Activated CD8-positive, alpha-beta memory T cell treated with anti-CD3 and anti-CD28 coated beads, Interleukin-2, amount 50 U/mL, for 1 hour (primary cell): ENCODE measurements around the gene KIF9.
"Not testable (repeated sequence)": the region's sequence is repeated elsewhere in the genome, so short reads cannot be mapped to it uniquely, and the experiment has no call there.

ENCODE experiments used
- DNase-seq: peaks from one replicate; pipeline ENCODE4 v3.0.0-alpha.2; 2020; ENCODE audit errors: extremely low read depth

The KIF9 gene

GRCh38 chr3:47293822-47294221 is 11.2 kb upstream of the KIF9 start:
- DNase-seq, result no peak

- not testable (repeated sequence) for DNase-seq
Measured at GRCh38 chr3:47291754-47292420, 9.3 kb upstream of the KIF9 start.

GRCh38 chr3:47291158-47291753 is 8.7 kb upstream of the KIF9 start:
- no peak for DNase-seq

- DNase-seq, result no peak
Measured at GRCh38 chr3:47288966-47289910, 6.6 kb upstream of the KIF9 start.

- no peak for DNase-seq
Measured at GRCh38 chr3:47283591-47284364, 1.2 kb upstream of the KIF9 start.

- DNase-seq, result no peak
Measured at GRCh38 chr3:47283193-47283537, 566 bp upstream of the KIF9 start.

GRCh38 chr3:47280519-47280918 is 2.1 kb downstream of the KIF9 start:
- no peak for DNase-seq

GRCh38 chr3:47276558-47276957 is 6.0 kb downstream of the KIF9 start:
- DNase-seq, result no peak

- no peak for DNase-seq
Measured at GRCh38 chr3:47274652-47275051, 7.9 kb downstream of the KIF9 start.

GRCh38 chr3:47273564-47273963 is 9.0 kb downstream of the KIF9 start:
- DNase-seq, result no peak

- DNase-seq, result no peak
Measured at GRCh38 chr3:47270526-47270925, 12.1 kb downstream of the KIF9 start.

GRCh38 chr3:47267490-47267824 is 15.1 kb downstream of the KIF9 start:
- no peak for DNase-seq

GRCh38 chr3:47266709-47267489 is 15.7 kb downstream of the KIF9 start:
- no peak for DNase-seq

- DNase-seq, result no peak
Measured at GRCh38 chr3:47265725-47266428, 16.7 kb downstream of the KIF9 start.

GRCh38 chr3:47265008-47265407 is 17.6 kb downstream of the KIF9 start:
- no peak for DNase-seq

GRCh38 chr3:47261301-47261700 is 21.3 kb downstream of the KIF9 start:
- DNase-seq, result no peak

GRCh38 chr3:47260605-47261004 is 22.0 kb downstream of the KIF9 start:
- DNase-seq, result no peak

GRCh38 chr3:47259114-47259513 is 23.5 kb downstream of the KIF9 start:
- no peak for DNase-seq

- DNase-seq, result not testable (repeated sequence)
Measured at GRCh38 chr3:47256331-47256730, 26.3 kb downstream of the KIF9 start.

- no peak for DNase-seq
Measured at GRCh38 chr3:47251689-47252088, 30.9 kb downstream of the KIF9 start.

GRCh38 chr3:47251085-47251484 is 31.5 kb downstream of the KIF9 start:
- DNase-seq, result not testable (repeated sequence)
